ENCODE results near the gene RAB14. TPM values are rescaled to one million over a fixed set of nuclear protein-coding genes. Genes with fewer than 3 reads are reported as not detected.

RAB14 gene
- total and polyA plus RNA-seq, 2 donors (not counting 1 experiment from before 2014, with no cell fraction given): 29.1 to 46.6 TPM

- Histone ChIP-seq H3K4me3 (replicated peaks in 1 of 4; ENCODE audit: control extremely low read depth in 1 of 4, insufficient read depth in 1 of 4, low read depth in 3 of 4, low read length in 4 of 4) (no peak overlapping the region), H2AFZ (ENCODE audit: low read length) (no peak overlapping the region), H3K79me2 (ENCODE audit: control insufficient read depth, insufficient read depth, low read length) (no peaks in the 10 kb centered on the region), H3K36me3 (ENCODE audit: control insufficient read depth, insufficient read depth, low read length) (no peaks in the 10 kb centered on the region), H3K4me1 (ENCODE audit: control insufficient read depth, extremely low read depth, insufficient read depth, low read length) (peaks cover 4% of the 10 kb centered on the region), H3K4me2 (ENCODE audit: extremely low read depth, insufficient read depth, low read length) (no peak overlapping the region), H3K9ac (ENCODE audit: insufficient read depth, low read length) (no peak overlapping the region), H4K20me1 (ENCODE audit: control insufficient read depth, extremely low read depth, insufficient read depth, low read length) (no peaks in the 10 kb centered on the region), H3K27me3 (ENCODE audit: control insufficient read depth, insufficient read depth, low read length) (no peaks in the 10 kb centered on the region), H3K9me3 (ENCODE audit: control insufficient read depth, insufficient read depth, low read depth, low read length) (no peaks in the 10 kb centered on the region), H3K27ac (ENCODE audit: insufficient read depth, low read length) (no peak overlapping the region)
- DNase-seq (ENCODE audit: low read depth in 2 of 2): no peak
- TF ChIP-seq CTCF (conservative IDR thresholded peaks at IDR 0.05 in 1 of 2, IDR thresholded peaks at IDR 0.05 in 1 of 2; ENCODE audit: low read depth in 1 of 2, low read length in 2 of 2) (no peak), EZH2 (IDR thresholded peaks at IDR 0.05; ENCODE audit: low read length, missing control alignments) (no peak)
Measured at GRCh38 chr9:121237916-121238315, 36.2 kb upstream of the RAB14 start.

- no peaks in the 10 kb centered on the region for H3K27me3 ChIP-seq (ENCODE audit: control insufficient read depth, insufficient read depth, low read length)
- no peak overlapping the region for H2AFZ ChIP-seq (ENCODE audit: low read length)
- no peak overlapping the region for H3K4me3 ChIP-seq (replicated peaks in 1 of 4; ENCODE audit: control extremely low read depth in 1 of 4, insufficient read depth in 1 of 4, low read depth in 3 of 4, low read length in 4 of 4)
- H3K9ac ChIP-seq (ENCODE audit: insufficient read depth, low read length): no peak overlapping the region
- no peaks in the 10 kb centered on the region for H4K20me1 ChIP-seq (ENCODE audit: control insufficient read depth, extremely low read depth, insufficient read depth, low read length)
- DNase-seq (ENCODE audit: low read depth in 2 of 2): no peak
- no peak overlapping the region for H3K4me2 ChIP-seq (ENCODE audit: extremely low read depth, insufficient read depth, low read length)
- H3K27ac ChIP-seq (ENCODE audit: insufficient read depth, low read length): no peak overlapping the region
- no peaks in the 10 kb centered on the region for H3K36me3 ChIP-seq (ENCODE audit: control insufficient read depth, insufficient read depth, low read length)
- H3K79me2 ChIP-seq (ENCODE audit: control insufficient read depth, insufficient read depth, low read length): no peaks in the 10 kb centered on the region
- TF ChIP-seq CTCF (conservative IDR thresholded peaks at IDR 0.05 in 1 of 2, IDR thresholded peaks at IDR 0.05 in 1 of 2; ENCODE audit: low read depth in 1 of 2, low read length in 2 of 2) (no peak), EZH2 (IDR thresholded peaks at IDR 0.05; ENCODE audit: low read length, missing control alignments) (no peak)
- peaks cover 3% of the 10 kb centered on the region for H3K4me1 ChIP-seq (ENCODE audit: control insufficient read depth, extremely low read depth, insufficient read depth, low read length)
- H3K9me3 ChIP-seq (ENCODE audit: control insufficient read depth, insufficient read depth, low read depth, low read length): no peaks in the 10 kb centered on the region
Measured at GRCh38 chr9:121235512-121235911, 33.8 kb upstream of the RAB14 start.

- H3K4me2 ChIP-seq (ENCODE audit: extremely low read depth, insufficient read depth, low read length): no peak overlapping the region
- H3K79me2 ChIP-seq (ENCODE audit: control insufficient read depth, insufficient read depth, low read length): no peaks in the 10 kb centered on the region
- H3K27ac ChIP-seq (ENCODE audit: insufficient read depth, low read length): no peak overlapping the region
- peak in 1 of 2 donors; percentile 82 for DNase-seq (ENCODE audit: low read depth in 2 of 2)
- peaks cover 3% of the 10 kb centered on the region for H3K4me1 ChIP-seq (ENCODE audit: control insufficient read depth, extremely low read depth, insufficient read depth, low read length)
- H3K4me3 ChIP-seq (replicated peaks in 1 of 4; ENCODE audit: control extremely low read depth in 1 of 4, insufficient read depth in 1 of 4, low read depth in 3 of 4, low read length in 4 of 4): no peak overlapping the region
- H3K27me3 ChIP-seq (ENCODE audit: control insufficient read depth, insufficient read depth, low read length): no peaks in the 10 kb centered on the region
- no peaks in the 10 kb centered on the region for H3K9me3 ChIP-seq (ENCODE audit: control insufficient read depth, insufficient read depth, low read depth, low read length)
- no peak overlapping the region for H3K9ac ChIP-seq (ENCODE audit: insufficient read depth, low read length)
- H4K20me1 ChIP-seq (ENCODE audit: control insufficient read depth, extremely low read depth, insufficient read depth, low read length): no peaks in the 10 kb centered on the region
- H2AFZ ChIP-seq (ENCODE audit: low read length): no peak overlapping the region
- TF ChIP-seq EZH2 (IDR thresholded peaks at IDR 0.05; ENCODE audit: low read length, missing control alignments) (no peak), CTCF (conservative IDR thresholded peaks at IDR 0.05 in 1 of 2, IDR thresholded peaks at IDR 0.05 in 1 of 2; ENCODE audit: low read depth in 1 of 2, low read length in 2 of 2) (peak in 1 of 2 donors; percentile 16)
- no peaks in the 10 kb centered on the region for H3K36me3 ChIP-seq (ENCODE audit: control insufficient read depth, insufficient read depth, low read length)
Measured at GRCh38 chr9:121234832-121235161, 33.1 kb upstream of the RAB14 start.
